Stimulated activated CD8-positive, alpha-beta memory T cell treated with anti-CD3 and anti-CD28 coated beads, Interleukin-7, amount 100 ng/mL, for 4 hours (primary cell): ENCODE data around the gene ZNF235.
"Not testable (repeated sequence)": the region's sequence is repeated elsewhere in the genome, so short reads cannot be mapped to it uniquely, and the experiment has no call there.

Experiments
- DNase-seq, 2 donors: peaks; one replicate each; pipeline ENCODE4 v3.0.0-alpha.2; 2020; ENCODE audit warnings: low read depth in 2 of 2

The ZNF235 gene

DNA sequence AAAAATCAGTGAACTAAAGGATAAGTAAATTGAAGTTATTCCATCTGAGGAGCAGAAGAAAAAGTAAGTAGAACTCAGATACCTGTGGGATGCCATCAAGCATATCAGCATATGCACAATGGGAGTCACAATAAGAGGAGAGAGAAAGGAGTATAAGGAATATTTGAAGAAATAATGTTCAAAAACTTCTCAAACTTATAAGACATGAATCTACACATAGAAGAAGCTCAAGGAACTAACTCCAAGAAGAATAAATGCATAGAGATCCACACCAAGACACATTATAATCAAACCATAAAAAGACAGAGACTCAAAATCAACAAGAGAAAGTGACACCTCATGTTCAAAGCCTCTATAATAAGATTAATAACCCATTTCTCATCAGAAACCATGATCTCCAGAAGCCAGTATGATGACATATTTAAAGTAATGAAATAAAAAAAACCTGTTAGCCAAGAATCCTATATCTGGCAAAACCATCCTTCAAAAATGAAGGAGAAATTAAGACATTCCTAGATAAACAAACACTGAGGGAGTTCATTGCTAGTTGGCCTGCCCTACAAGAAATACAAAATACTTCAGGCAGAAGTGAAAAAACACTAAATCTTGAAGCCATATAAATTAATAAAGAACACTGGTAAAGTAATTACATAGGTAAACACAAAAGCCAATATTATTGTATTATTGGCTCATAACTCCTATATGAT, 49.0 kb downstream of the ZNF235 start:
- no peak for DNase-seq

DNA sequence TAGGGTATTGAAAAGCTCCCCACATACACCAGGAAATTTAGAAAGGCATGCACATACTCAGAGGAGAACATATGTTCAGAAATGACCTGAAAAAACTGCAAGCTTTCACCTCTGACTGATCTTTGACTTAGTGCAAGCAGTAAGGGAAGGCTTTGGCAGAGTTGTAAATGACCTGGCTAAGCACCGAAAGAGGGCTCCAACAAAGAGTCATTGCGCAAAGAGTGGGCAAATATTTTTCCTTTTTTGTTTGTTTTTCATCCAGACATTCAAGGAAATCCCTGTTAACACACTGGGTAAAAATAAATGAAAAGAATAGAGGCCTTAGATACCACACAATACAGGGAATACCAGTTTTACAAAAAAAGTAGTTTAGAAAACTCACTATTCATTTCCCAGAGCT, 50.3 kb downstream of the ZNF235 start:
- no peak for DNase-seq

DNA sequence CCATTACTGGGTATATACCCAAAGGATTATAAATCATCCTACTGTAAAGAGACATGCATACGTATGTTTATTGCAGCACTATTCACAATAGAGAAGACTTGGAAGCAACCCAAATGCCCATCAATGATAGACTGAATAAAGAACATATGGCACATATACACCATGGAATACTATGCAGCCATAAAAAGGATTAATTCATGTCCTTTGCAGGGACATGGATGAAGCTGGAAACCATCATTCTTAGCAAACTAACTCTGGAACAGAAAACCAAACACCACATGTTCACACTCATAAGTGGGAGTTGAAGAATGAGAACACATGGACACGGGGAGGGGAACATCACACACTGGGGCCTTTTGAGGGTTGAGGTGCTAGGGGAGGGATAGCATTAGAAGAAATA, 51.4 kb downstream of the ZNF235 start:
- DNase-seq: not testable (repeated sequence)

DNA sequence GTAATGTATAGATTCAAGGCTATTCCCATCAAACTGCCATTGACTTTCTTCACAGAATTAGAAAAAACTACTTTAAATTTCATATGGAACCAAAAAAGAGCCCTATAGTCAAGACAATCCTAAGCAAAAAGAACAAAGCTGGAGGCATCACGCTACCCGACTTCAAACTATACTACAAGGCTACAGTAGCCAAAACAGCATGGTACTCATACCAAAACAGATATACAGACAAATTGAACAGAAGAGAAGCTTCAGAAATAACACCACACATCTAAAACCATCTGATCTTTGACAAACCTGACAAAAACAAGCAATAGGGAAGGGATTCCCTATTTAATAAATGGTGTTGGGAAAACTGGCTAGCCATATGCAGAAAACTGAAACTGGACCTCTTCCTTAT, 52.5 kb downstream of the ZNF235 start:
- not testable (repeated sequence) for DNase-seq

DNA sequence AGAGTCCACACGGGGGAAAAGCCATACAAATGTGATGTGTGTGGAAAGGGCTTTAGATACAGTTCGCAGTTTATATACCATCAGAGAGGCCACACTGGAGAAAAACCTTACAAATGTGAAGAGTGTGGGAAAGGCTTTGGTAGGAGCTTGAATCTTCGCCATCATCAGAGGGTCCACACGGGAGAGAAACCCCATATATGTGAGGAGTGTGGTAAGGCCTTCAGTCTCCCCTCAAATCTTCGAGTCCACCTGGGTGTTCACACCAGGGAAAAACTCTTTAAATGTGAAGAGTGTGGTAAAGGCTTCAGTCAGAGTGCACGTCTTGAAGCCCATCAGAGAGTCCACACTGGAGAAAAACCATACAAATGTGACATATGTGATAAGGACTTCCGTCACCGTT, 68.4 kb downstream of the ZNF235 start:
- DNase-seq: no peak
